Astrocyte (in vitro differentiated cells and primary cell): Measurements from ENCODE around the gene CACNA1C. TPM values are rescaled to one million over a fixed set of nuclear protein-coding genes. Genes with fewer than 3 reads are reported as not detected.

Experiments
- DNase-seq: peaks from one replicate; pipeline ENCODE4 v3.0.0-alpha.2; 2010; ENCODE audit warnings: low read depth
- FAIRE-seq: peaks from 2 replicates; lab custom pipeline; 2011; peaks lifted over from hg19 to GRCh38; lab: Jason Lieb, UNC
- H2AFZ ChIP-seq: 2 replicates; pipeline ENCODE4 v1.6.0; 2012; ENCODE audit warnings: low read depth, low read length, inconsistent platforms
- H3K27ac ChIP-seq: 2 replicates; pipeline ENCODE4 v1.5.1; 2011; ENCODE audit warnings: low read depth, low read length, inconsistent platforms
- H3K27me3 ChIP-seq: 2 replicates; pipeline ENCODE4 v1.6.0; 2011; ENCODE audit warnings: low read length, inconsistent platforms; ENCODE audit not compliant: insufficient read depth
- H3K36me3 ChIP-seq: 2 replicates; pipeline ENCODE4 v1.5.1; 2011; ENCODE audit warnings: low read length, inconsistent platforms; ENCODE audit not compliant: insufficient read depth
- H3K4me1 ChIP-seq: 2 replicates; pipeline ENCODE4 v1.5.1; 2011; ENCODE audit warnings: low read length, inconsistent platforms; ENCODE audit not compliant: insufficient read depth
- H3K4me2 ChIP-seq: 2 replicates; pipeline ENCODE4 v1.6.0; 2012; ENCODE audit warnings: low read length, inconsistent platforms
- H3K4me3 ChIP-seq: 2 replicates; pipeline ENCODE4 v1.5.1; 2011; ENCODE audit warnings: low read depth, mild to moderate bottlenecking, low read length, inconsistent platforms; ENCODE audit not compliant: insufficient read depth
- H3K79me2 ChIP-seq: 2 replicates; pipeline ENCODE4 v1.6.0; 2012; ENCODE audit warnings: mild to moderate bottlenecking, low read length, inconsistent platforms; ENCODE audit not compliant: insufficient read depth
- H3K9ac ChIP-seq: 2 replicates; pipeline ENCODE4 v1.6.0; 2012; ENCODE audit warnings: mild to moderate bottlenecking, low read length, inconsistent platforms
- H3K9me3 ChIP-seq: 2 replicates; pipeline ENCODE4 v1.5.1; 2012; ENCODE audit warnings: low read depth, mild to moderate bottlenecking, low read length, inconsistent platforms; ENCODE audit not compliant: insufficient read depth
- H4K20me1 ChIP-seq: 2 replicates; pipeline ENCODE4 v1.6.0; 2012; ENCODE audit warnings: low read length, inconsistent platforms; ENCODE audit not compliant: insufficient read depth
- H3K27ac Mint-ChIP-seq: one replicate; pipeline ENCODE4 v1.8.0; 2021; ENCODE audit warnings: mild to moderate bottlenecking, mixed read lengths; ENCODE audit not compliant: unreplicated experiment
- H3K27me3 Mint-ChIP-seq: one replicate; pipeline ENCODE4 v1.8.0; 2021; ENCODE audit warnings: low read depth, mixed read lengths; ENCODE audit not compliant: unreplicated experiment
- H3K36me3 Mint-ChIP-seq: one replicate; pipeline ENCODE4 v1.8.0; 2021; ENCODE audit warnings: low read depth, mixed read lengths; ENCODE audit not compliant: unreplicated experiment
- H3K4me1 Mint-ChIP-seq: one replicate; pipeline ENCODE4 v1.8.0; 2021; ENCODE audit warnings: low read depth, mixed read lengths; ENCODE audit not compliant: unreplicated experiment
- H3K4me3 Mint-ChIP-seq: one replicate; pipeline ENCODE4 v1.8.0; 2021; ENCODE audit warnings: mild to moderate bottlenecking, moderate library complexity, mixed read lengths; ENCODE audit not compliant: unreplicated experiment
- H3K9me3 Mint-ChIP-seq: one replicate; pipeline ENCODE4 v1.8.0; 2021; ENCODE audit warnings: mild to moderate bottlenecking, mixed read lengths; ENCODE audit not compliant: unreplicated experiment
- CTCF ChIP-seq: IDR thresholded peaks from 2 replicates; pipeline ENCODE4 v1.5.1; 2011; ENCODE audit warnings: low read depth, mild to moderate bottlenecking, inconsistent platforms, low read length, moderate library complexity; ENCODE audit not compliant: insufficient read depth
- EZH2 ChIP-seq: IDR thresholded peaks from 2 replicates; pipeline ENCODE4 v1.6.1; 2012; ENCODE audit warnings: mild to moderate bottlenecking, low read length, inconsistent platforms; ENCODE audit not compliant: insufficient read depth
- total RNA-seq: library from RNA; stranded (reverse); gene quantifications from 2 replicates; pipeline ENCODE4 v1.2.1, GENCODE V29; 2021

The CACNA1C gene
- total RNA-seq, 1 donor from 2014 or later: 2.1 TPM

DNA sequence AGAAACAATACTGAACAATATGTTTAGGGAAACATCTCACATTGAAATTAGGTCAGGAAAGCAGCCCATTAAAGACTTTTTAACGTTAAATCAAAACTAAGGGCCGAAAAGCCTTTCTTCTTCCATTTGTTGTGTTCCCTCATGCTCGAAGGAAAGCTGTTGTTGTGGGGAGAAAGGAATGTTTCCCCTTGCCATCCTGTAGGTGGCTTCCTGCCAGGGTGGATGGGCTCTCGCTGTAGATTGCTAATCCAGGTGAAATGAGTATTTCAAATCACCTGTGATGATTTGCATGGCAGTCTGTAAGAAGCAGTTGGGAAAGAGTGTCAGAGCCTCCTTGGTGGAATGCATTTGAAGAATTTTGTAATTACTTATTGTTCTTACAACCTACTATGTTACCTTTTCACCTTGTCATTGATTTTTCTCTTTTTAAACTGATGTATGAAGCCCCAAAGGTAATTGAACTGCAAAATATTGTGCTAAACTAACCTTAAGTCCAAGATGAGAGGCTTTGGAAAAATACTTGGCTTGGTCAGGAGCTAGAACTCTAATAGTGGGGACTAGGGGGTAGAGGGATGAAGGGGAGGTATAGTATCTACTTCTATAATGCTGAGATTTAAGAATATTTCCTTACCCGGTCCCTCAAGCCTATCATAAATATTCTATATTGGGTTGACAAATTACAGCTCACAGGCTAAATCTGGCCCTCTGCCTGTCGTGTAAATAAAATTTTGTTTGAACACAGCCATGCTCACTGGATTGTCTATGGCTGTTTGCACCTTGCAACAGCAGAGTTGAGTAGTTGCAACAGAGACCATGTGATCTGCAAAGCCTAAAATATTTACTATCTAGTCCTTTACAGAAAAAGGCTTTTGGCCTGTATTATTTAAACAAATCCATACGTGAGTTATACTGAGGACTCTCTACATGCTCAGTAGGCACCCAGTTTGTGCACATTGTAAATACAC, 40.9 kb upstream of the CACNA1C start:
- H3K9me3 Mint-ChIP-seq: no peaks in the 10 kb centered on the region

GRCh38 chr12:2013086-2013485, 39.7 kb upstream of the CACNA1C start:
- FAIRE-seq: no peak
- H3K27ac ChIP-seq: no peak overlapping the region
- no peaks in the 10 kb centered on the region for H3K9me3 ChIP-seq
- H3K4me3 ChIP-seq: no peak overlapping the region
- no peak overlapping the region for H3K4me2 ChIP-seq
- no peaks in the 10 kb centered on the region for H3K36me3 ChIP-seq
- Mint-ChIP-seq H3K4me1 (no peaks in the 10 kb centered on the region), H3K27me3 (no peaks in the 10 kb centered on the region), H3K36me3 (no peaks in the 10 kb centered on the region), H3K27ac (no peak overlapping the region), H3K4me3 (no peak overlapping the region), H3K9me3 (no peaks in the 10 kb centered on the region)
- H4K20me1 ChIP-seq: no peaks in the 10 kb centered on the region
- no peak for DNase-seq
- no peaks in the 10 kb centered on the region for H3K4me1 ChIP-seq
- no peak for TF ChIP-seq CTCF
- TF ChIP-seq EZH2: no peak
- no peak overlapping the region for H2AFZ ChIP-seq
- H3K9ac ChIP-seq: no peak overlapping the region
- no peaks in the 10 kb centered on the region for H3K79me2 ChIP-seq
- no peaks in the 10 kb centered on the region for H3K27me3 ChIP-seq

More for the DNA sequence above, 40.9 kb upstream of the CACNA1C start:
- Mint-ChIP-seq H3K4me3 (no peak overlapping the region), H3K27ac (no peak overlapping the region), H3K36me3 (no peaks in the 10 kb centered on the region), H3K27me3 (no peaks in the 10 kb centered on the region), H3K4me1 (no peaks in the 10 kb centered on the region)
- Histone ChIP-seq H2AFZ (no peak overlapping the region), H3K4me2 (no peak overlapping the region), H4K20me1 (no peaks in the 10 kb centered on the region), H3K27ac (no peak overlapping the region), H3K4me1 (no peaks in the 10 kb centered on the region), H3K4me3 (no peak overlapping the region), H3K36me3 (no peaks in the 10 kb centered on the region), H3K9me3 (no peaks in the 10 kb centered on the region), H3K27me3 (no peaks in the 10 kb centered on the region), H3K9ac (no peak overlapping the region), H3K79me2 (no peaks in the 10 kb centered on the region)
- TF ChIP-seq EZH2 (no peak), CTCF (no peak)
- no peak for FAIRE-seq
- no peak for DNase-seq
